ENCODE data around the gene NGDN.

NGDN gene

GRCh38 chr14:23470947-23471346 is 1.4 kb downstream of the NGDN start:
- no peak overlapping the region for H3K4me3 Mint-ChIP-seq
- no peaks in the 10 kb centered on the region for H3K9me3 Mint-ChIP-seq
- H3K36me3 Mint-ChIP-seq (ENCODE audit: low read depth), result peaks cover 27% of the 10 kb centered on the region
- no peak for TF ChIP-seq CTCF (IDR thresholded peaks at IDR 0.05; ENCODE audit: unreplicated experiment in 3 of 3)
- no peaks in the 10 kb centered on the region for H3K4me1 Mint-ChIP-seq
- H3K27ac Mint-ChIP-seq, result no peak overlapping the region
- no peaks in the 10 kb centered on the region for H3K27me3 Mint-ChIP-seq (ENCODE audit: low read depth)

GRCh38 chr14:23478109-23478759 is 8.7 kb downstream of the NGDN start:
- H3K27me3 Mint-ChIP-seq (ENCODE audit: low read depth), result no peaks in the 10 kb centered on the region
- no peak overlapping the region for H3K4me3 Mint-ChIP-seq
- TF ChIP-seq CTCF (IDR thresholded peaks at IDR 0.05; ENCODE audit: unreplicated experiment in 3 of 3), result peak; percentile 73 to 83 (median 73)
- H3K36me3 Mint-ChIP-seq (ENCODE audit: low read depth), result peaks cover 42% of the 10 kb centered on the region
- peaks cover 8% of the 10 kb centered on the region for H3K4me1 Mint-ChIP-seq
- no peaks in the 10 kb centered on the region for H3K9me3 Mint-ChIP-seq
- H3K27ac Mint-ChIP-seq, result no peak overlapping the region

GRCh38 chr14:23481362-23481970 is 12.0 kb downstream of the NGDN start:
- Mint-ChIP-seq H3K36me3 (ENCODE audit: low read depth) (peaks cover 21% of the 10 kb centered on the region), H3K9me3 (no peaks in the 10 kb centered on the region), H3K27me3 (ENCODE audit: low read depth) (no peaks in the 10 kb centered on the region), H3K4me1 (peaks cover 10% of the 10 kb centered on the region), H3K4me3 (no peak overlapping the region), H3K27ac (no peak overlapping the region)
- no peak for TF ChIP-seq CTCF (IDR thresholded peaks at IDR 0.05; ENCODE audit: unreplicated experiment in 3 of 3)

- no peak for TF ChIP-seq CTCF (IDR thresholded peaks at IDR 0.05; ENCODE audit: unreplicated experiment in 3 of 3)
- no peaks in the 10 kb centered on the region for H3K9me3 Mint-ChIP-seq
- H3K27ac Mint-ChIP-seq, result peak overlapping the region in 2 of 3 experiments; percentile 2 to 31
- H3K36me3 Mint-ChIP-seq (ENCODE audit: low read depth), result peaks cover 15% of the 10 kb centered on the region
- H3K27me3 Mint-ChIP-seq (ENCODE audit: low read depth), result no peaks in the 10 kb centered on the region
- no peak overlapping the region for H3K4me3 Mint-ChIP-seq
- H3K4me1 Mint-ChIP-seq, result peaks cover 10% of the 10 kb centered on the region
Observed at GRCh38 chr14:23481979-23482822, 12.7 kb downstream of the NGDN start.

GRCh38 chr14:23482823-23483148 is 13.3 kb downstream of the NGDN start:
- no peaks in the 10 kb centered on the region for H3K27me3 Mint-ChIP-seq (ENCODE audit: low read depth)
- TF ChIP-seq CTCF (IDR thresholded peaks at IDR 0.05; ENCODE audit: unreplicated experiment in 3 of 3), result no peak
- H3K36me3 Mint-ChIP-seq (ENCODE audit: low read depth), result peaks cover 13% of the 10 kb centered on the region
- no peak overlapping the region for H3K4me3 Mint-ChIP-seq
- peaks cover 10% of the 10 kb centered on the region for H3K4me1 Mint-ChIP-seq
- H3K9me3 Mint-ChIP-seq, result no peaks in the 10 kb centered on the region
- peak overlapping the region in 1 of 3 experiments; percentile 63 for H3K27ac Mint-ChIP-seq
